NCI-H1417 treated with DMSO at 0.1 percent for 48 hours (cell line): ENCODE results near the gene CHPF.

Experiments used
- DNase-seq: peaks from one replicate; lab custom pipeline; 2025; lab: John Stamatoyannopoulos, UW

CHPF gene

DNA sequence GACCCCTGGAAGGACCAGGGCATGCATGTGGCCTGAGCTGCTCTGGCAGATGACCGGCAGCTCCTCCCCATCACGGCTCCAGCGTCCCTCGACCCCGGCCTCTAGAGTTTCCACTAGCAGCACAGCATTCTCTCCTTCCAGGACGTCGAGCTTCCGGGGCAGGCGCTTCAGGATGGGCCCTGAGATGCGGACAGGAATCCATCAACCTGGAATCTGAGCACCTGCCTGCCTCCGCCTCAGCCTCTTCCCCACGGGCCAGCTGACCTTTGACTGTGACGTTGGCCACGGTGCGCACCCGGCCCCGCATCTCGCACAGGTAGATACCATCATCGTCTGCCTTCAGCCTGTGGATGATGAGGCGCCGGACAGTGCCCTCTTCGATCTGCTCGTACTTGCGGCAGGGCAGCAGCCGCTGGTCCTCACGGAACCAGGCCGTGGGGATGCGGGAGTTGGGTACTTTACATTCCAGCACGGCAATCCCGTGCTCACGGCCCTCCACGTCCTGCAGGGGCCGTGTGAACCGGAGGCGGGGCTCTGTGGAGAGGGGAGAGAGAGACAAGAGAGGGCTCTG lies 24.3 kb upstream of the CHPF start:
- no peak for DNase-seq

- DNase-seq, result no peak
These were observed 23.5 kb upstream of the CHPF start for GRCh38 chr2:219567131-219567530.

DNA sequence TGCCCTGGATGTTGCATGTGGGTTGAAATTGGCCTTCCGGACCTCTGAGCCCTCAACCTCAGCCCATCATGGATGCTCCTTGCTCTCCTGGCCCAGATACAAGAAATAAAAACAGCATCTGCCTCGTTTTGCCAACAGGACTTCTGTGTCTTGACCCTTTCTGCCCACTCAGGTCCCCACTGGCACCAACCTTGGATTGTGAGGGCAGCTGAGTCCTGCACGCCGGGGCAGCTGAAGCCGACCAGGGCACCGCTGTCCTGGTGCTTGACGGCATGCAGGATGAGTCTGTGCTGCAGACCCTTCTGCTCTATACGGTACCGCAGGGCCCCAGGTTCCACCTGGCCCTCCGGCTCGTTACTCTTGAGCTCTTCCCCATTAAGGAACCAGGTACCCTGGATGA lies 23.0 kb upstream of the CHPF start:
- DNase-seq, result no peak

- no peak for DNase-seq
These were observed 21.8 kb upstream of the CHPF start for GRCh38 chr2:219565130-219566080.

DNA sequence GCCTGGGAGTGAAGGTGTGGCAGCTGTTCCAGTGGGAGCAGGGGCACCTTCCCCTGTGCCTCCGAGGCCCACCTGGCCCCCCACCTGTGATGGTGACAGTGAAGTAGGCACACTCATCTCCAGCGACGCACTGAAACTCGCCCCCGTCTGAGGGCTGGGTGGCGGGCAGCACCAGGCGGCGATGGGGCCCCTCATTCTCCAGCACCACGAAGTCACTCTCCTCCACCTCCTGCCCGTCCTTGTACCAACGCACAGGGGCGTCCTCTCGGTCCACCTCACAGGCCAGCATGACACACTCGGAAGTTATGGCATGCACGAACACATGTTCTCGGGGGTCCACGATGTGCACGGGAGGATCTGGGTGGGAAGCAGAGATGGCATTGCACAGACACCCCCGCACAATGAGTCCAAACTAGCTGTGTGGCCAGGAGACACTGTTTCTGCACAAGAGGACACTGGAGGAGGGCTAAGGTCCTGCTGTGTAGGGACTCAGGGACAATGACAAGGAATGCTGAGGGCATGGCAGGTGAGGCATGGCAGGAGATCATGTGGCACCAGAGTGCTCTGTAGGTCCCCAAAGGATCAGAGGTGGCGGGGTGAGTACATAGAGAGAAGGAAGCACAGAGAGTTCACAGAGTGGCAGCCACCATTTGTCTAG lies 19.8 kb upstream of the CHPF start:
- no peak for DNase-seq

- no peak for DNase-seq
These were observed 18.7 kb upstream of the CHPF start for GRCh38 chr2:219562049-219563020.

DNA sequence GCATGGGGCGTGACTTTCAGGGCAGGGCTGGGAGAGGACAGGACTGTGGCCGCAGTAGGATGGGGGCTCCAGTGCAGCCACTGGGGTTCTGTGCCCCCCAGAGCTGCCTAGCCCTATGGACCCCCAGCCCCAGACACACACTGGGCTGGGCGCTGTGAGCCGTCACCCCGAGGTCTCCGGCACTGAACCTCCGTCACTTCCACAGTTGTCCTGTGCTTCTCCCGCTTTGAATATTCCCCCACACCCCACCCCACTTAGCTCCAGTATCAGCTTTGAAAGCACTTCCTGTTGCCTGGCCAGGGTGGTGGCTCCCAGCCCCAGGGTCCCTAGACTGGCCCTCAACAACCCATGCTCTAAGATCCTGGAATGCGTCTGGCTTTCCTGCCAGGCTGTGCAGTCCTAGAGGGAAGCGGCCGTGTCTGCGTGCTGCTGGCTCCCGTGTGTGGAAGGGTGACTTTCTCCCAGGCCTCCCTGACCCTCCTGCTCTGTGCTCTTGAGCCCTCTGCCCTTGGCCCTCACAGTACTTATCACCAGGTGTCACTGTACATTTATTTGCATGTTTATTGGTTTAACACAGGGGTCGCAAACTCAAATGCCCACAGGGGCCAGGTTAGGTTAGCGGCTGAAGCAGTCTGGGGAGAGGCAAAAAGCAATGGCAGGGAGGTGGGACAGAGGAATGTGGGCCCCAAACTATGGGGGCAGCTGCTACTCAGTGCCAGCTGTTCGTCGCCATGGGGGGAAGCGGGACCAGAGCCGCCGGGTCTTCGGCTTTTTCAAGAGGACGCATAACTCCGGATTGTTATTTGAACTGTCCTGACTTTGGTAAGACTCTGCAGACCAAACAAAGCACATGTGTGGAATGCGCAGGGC lies 17.8 kb upstream of the CHPF start:
- DNase-seq, result no peak

DNA sequence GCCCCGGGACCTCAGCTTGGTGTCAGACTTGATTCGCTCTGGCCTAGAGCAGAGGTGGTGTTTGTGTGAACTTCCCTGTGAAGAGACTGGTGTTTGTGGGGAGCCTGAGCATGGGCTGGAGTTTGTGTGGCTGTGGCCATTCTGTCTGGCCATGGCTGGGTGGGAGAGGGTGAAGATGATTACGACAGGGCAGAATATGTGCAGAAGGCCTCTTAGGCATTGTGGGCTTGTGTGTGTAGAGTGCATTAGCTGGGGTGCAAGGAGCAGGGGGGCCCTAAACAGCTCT lies 17.2 kb upstream of the CHPF start:
- no peak for DNase-seq

DNA sequence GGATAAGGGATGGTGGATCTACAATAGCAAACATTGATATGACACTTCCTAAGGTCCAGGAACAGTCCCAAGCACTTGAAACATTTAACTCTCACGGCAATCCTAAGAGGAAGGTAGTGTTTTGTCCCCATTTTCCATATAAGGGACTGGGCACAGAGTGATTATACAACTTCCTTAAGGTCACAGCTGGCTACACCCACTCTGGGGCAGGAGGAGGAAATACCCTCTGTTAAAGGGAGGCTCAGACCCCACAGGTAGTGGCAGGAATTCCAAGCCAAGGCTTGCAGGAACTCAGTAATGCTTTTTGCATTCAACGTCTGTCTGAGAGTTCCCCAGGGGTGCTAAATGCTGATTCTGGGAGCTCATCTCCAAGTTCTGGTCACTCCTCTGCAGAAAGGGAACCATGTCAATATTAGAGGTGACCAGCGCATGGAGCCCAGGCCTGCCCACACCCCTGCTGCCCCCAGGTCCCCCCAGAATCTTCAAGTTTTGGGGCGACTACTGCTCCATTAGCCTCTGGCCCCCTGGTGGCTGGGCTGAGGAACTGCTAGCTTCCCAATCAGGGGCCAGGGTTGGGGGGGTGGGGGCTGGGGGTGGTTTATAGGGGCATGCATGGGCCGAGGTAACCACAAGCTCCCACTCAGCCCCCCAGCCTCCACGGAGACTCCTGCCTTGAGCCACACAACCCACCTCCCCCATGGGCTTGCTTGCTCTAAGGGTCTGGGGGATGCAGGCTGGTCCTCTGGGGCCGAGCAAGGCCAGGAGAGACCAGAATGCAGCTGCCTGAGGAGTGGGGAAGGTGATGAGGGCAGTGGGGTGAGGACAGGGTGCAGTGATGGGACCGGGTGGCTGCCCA lies 16.7 kb upstream of the CHPF start:
- DNase-seq, result no peak

GRCh38 chr2:219559156-219559915 lies 15.7 kb upstream of the CHPF start:
- DNase-seq, result no peak

DNA sequence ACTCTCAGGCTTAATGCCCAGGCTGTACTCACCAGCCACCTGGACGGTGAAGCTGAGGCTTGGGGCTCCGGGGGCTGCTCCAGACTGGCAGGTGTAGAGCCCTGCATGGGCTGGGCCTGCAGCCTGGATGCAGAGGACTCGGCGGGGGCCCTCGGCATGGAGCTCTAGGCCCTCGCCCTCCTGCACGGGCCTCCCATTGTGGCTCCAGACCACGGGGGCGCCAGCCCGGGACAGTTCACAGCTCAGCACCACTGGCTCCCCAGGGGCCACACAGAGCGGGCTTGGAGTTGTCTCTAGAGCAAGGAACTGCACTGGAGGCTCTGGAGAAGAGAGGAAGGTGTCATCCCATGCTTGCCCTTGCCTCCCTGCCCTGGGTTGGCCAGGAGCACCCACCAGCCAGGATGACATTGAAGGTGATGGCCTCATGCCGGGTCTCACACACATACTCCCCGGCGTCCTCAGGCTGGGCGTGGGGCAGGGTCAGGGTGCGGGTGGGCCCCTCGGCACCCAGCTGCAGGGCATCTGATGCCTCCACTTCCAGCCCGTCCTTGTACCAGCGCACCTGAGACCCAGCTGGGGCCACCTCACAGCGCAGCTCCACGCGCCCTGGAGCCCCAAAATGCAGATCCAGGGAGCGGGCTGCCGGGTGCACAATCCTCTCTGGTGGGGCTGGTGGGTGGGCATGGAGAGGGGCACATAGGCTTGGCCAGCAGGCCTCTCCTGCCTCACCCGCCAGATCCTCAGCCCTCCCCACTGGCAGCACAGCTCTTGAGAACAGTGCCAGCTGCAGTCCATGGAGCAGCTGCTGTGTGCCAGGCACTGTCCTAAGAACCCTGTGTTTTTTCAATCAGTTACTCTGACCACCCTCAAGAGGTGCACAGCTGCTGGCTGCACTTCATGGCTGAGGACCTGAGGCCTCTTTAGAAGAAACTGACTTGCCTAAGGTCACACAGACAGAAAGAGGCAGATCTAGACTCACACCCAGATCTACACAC lies 14.5 kb upstream of the CHPF start:
- DNase-seq, result no peak

DNA sequence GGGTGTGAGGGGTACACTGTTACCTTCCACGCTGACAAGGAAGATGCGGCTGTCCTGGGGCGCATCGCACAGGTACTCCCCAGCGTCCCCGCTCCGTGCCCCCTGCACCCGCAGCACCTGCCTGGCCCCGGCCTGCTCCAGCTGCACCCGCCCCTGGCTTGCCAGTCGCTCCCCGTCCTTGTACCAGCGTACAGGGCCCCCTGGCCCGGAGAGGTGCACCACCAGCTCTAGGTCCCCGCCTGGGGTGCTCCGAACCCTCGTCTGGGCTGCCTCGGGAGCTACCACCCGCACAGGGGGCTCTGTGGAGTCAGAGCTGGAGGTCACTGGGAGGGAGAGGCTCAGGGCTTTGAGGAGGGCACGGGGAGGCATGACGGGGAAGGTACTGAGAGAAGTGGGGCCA lies 13.7 kb upstream of the CHPF start:
- DNase-seq, result no peak

- DNase-seq, result no peak
These were observed 12.8 kb upstream of the CHPF start for GRCh38 chr2:219556413-219556812.

GRCh38 chr2:219555956-219556355 lies 12.3 kb upstream of the CHPF start:
- no peak for DNase-seq

DNA sequence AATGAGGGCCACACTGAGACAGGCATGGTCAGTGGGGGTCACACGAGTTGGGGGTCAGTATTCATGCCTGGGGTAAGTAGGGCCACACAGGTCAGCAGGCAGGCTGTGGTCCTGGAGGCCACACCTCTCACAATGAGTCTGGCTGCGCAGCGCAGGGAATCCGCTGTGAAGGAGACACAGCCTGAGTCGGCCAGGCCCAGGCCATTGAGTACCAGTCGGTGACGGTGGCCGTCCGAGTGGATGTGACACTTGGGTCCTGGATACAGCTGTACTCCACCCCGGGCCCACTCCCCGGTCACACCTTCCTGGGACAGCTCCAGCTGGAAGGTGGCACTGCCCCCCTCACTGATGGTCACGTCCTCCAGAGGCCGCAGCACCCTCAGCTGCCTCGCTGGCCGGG lies 10.7 kb upstream of the CHPF start:
- no peak for DNase-seq

DNA sequence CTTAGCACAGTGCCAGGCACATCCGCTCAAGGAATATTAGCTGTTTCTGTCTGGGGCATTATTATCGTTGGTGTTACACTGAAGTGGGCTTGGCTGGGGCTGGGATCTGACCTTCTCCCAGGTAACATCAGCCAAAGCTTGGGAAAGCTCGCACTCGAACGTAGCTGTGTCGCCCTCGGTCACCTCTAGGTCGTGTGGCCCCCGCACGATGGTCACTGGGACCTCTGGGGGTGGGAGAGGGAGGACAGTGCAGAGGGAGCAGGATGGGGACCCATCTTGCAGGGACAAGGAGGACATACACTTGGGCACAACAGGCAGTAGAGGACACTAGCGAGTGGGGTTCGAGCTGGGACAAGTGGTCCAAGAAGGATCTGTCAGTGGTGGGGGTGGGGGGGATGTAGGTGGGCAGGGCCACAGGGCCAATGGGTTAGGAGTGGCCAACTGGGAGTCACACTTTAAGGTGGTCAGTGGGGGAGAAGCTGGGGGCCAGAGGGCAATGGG lies 9.9 kb upstream of the CHPF start:
- DNase-seq, result no peak

GRCh38 chr2:219553168-219553417 lies 9.5 kb upstream of the CHPF start:
- DNase-seq, result no peak
